HG03060 (cell line): ENCODE data around the gene RTN4RL2.

ENCODE experiments used
- ATAC-seq: cut with Tn5 transposase; IDR thresholded peaks from one replicate; pipeline ENCODE4 v1.9.1; 2021; ENCODE audit warnings: low read depth, moderate number of reproducible peaks; ENCODE audit not compliant: unreplicated experiment

The RTN4RL2 gene

GRCh38 chr11:57515332-57516060 is 55.2 kb downstream of the RTN4RL2 start, which contains the start of gene SLC43A1:
Gene SLC43A1 (minus strand): TSS chr11:57515702. CDS start chr11:57514111, 1,591 bp downstream.
- ATAC-seq = no peak

GRCh38 chr11:57516061-57516443 is 55.7 kb downstream of the RTN4RL2 start:
- ATAC-seq = no peak

GRCh38 chr11:57521116-57521515 is 60.8 kb downstream of the RTN4RL2 start:
- ATAC-seq = no peak

GRCh38 chr11:57523419-57523818 is 63.1 kb downstream of the RTN4RL2 start:
- ATAC-seq = no peak
